HG02885 (cell line): ENCODE measurements around the gene LRRC25.
"Not testable (repeated sequence)": the region's sequence is repeated elsewhere in the genome, so short reads cannot be mapped to it uniquely, and the experiment has no call there.

Source experiments
- ATAC-seq: cut with Tn5 transposase; IDR thresholded peaks from one replicate; pipeline ENCODE4 v1.9.1; 2021; ENCODE audit warnings: mild to moderate bottlenecking; ENCODE audit not compliant: unreplicated experiment, poor library complexity

Gene LRRC25

GRCh38 chr19:18412610-18413239 is 15.3 kb upstream of the LRRC25 start:
- no peak for ATAC-seq

- no peak for ATAC-seq
Measured at GRCh38 chr19:18408053-18408476, 10.6 kb upstream of the LRRC25 start.

GRCh38 chr19:18406749-18407148 is 9.3 kb upstream of the LRRC25 start:
- ATAC-seq: no peak

GRCh38 chr19:18405754-18406153 is 8.3 kb upstream of the LRRC25 start:
- ATAC-seq: not testable (repeated sequence)

GRCh38 chr19:18402455-18403248 is 5.2 kb upstream of the LRRC25 start:
- not testable (repeated sequence) for ATAC-seq

- no peak for ATAC-seq
Measured at GRCh38 chr19:18401580-18402112, 4.2 kb upstream of the LRRC25 start.

- ATAC-seq: no peak
Measured at GRCh38 chr19:18399008-18399407, 1.6 kb upstream of the LRRC25 start.

- ATAC-seq: no peak
Measured at GRCh38 chr19:18396471-18397241, 766 bp downstream of the LRRC25 start.

GRCh38 chr19:18393836-18394235 is 3.6 kb downstream of the LRRC25 start:
- no peak for ATAC-seq

- no peak for ATAC-seq
Measured at GRCh38 chr19:18392926-18393325, 4.5 kb downstream of the LRRC25 start.

GRCh38 chr19:18392417-18392816 is 5.0 kb downstream of the LRRC25 start:
- ATAC-seq: no peak

- ATAC-seq: no peak
Measured at GRCh38 chr19:18391509-18392075, 5.8 kb downstream of the LRRC25 start.

- ATAC-seq: no peak
Measured at GRCh38 chr19:18390065-18390907, 7.1 kb downstream of the LRRC25 start.

- ATAC-seq: no peak
Measured at GRCh38 chr19:18389726-18390064, 7.7 kb downstream of the LRRC25 start.

GRCh38 chr19:18388960-18389725 is 8.3 kb downstream of the LRRC25 start:
- no peak for ATAC-seq

GRCh38 chr19:18388100-18388959 is 9.1 kb downstream of the LRRC25 start:
- ATAC-seq: peak; percentile 79

- ATAC-seq: no peak
Measured at GRCh38 chr19:18386543-18387271, 10.7 kb downstream of the LRRC25 start.
